Testis (tissue), 2 donors: ENCODE data around the gene GJA9.

Experiments used
- POLR2A ChIP-seq: fragments of 450-650 bp; IDR thresholded peaks from one replicate; pipeline ENCODE4 v1.6.1; 2017; ENCODE audit warnings: antibody characterized with exemption, mild to moderate bottlenecking, moderate library complexity
- TF ChIP-seq, protein P1 (sequence below), 3 experiments: fragments of 450-650 bp in 2 of 3; fragments of 200-600 bp in 1 of 3; sonication (generic) in 1 of 3; IDR thresholded peaks; one replicate each; pipeline ENCODE4 v1.5.1; 2016 to 2019; ENCODE audit warnings: antibody characterized with exemption in 3 of 3, mild to moderate bottlenecking in 2 of 3, moderate library complexity in 1 of 3

DNA sequence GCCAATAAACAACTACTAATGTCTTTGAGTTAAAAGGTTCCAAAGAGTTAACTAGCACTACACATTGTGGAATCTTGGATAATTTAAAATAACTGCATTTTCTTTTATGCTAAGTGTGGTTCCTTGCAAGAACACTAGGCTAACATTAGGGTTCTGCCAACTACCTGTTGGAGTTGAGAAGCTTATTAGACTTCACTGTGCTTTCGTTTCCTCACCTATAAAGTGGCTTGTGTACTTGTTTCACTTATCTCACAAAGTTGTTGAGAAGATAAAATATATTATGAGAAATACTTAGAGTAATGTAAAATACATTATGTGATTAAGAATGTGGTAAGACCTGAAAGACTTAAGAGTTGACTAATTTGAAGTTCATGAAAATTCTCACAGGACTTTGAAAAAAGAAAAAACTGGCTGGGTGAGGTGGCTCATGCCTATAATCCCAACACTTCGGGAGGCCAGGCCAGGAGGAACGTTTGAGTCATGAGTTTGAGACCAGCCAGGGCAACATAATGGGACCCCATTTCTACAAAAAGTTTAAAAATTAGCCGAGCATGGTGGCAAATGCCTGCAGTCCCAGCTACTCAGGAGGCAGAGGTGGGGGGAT, 16.2 kb downstream of the GJA9 start:
- TF ChIP-seq, protein P1, sequence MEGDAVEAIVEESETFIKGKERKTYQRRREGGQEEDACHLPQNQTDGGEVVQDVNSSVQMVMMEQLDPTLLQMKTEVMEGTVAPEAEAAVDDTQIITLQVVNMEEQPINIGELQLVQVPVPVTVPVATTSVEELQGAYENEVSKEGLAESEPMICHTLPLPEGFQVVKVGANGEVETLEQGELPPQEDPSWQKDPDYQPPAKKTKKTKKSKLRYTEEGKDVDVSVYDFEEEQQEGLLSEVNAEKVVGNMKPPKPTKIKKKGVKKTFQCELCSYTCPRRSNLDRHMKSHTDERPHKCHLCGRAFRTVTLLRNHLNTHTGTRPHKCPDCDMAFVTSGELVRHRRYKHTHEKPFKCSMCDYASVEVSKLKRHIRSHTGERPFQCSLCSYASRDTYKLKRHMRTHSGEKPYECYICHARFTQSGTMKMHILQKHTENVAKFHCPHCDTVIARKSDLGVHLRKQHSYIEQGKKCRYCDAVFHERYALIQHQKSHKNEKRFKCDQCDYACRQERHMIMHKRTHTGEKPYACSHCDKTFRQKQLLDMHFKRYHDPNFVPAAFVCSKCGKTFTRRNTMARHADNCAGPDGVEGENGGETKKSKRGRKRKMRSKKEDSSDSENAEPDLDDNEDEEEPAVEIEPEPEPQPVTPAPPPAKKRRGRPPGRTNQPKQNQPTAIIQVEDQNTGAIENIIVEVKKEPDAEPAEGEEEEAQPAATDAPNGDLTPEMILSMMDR (IDR thresholded peaks at IDR 0.05), result no peak
- no peak for TF ChIP-seq POLR2A
